Psoas muscle (tissue), 8 donors: ENCODE results near the gene FBXW8. TPM values are rescaled to one million over a fixed set of nuclear protein-coding genes. Genes with fewer than 3 reads are reported as not detected.

Experiments
- ATAC-seq, 4 donors: fragments of 200-7000 bp; cut with Tn5 transposase; one replicate each; pipeline ENCODE4 v1.9.1; 2020; ENCODE audit warnings: moderate library complexity in 3 of 4, mild to moderate bottlenecking in 2 of 4
- DNase-seq, 2 donors: peaks; one replicate each; pipeline ENCODE4 v3.0.0-alpha.2; 2020
- H3K27ac ChIP-seq: fragments of 200-600 bp; one replicate; pipeline ENCODE4 v1.8.0; 2022
- H3K27me3 ChIP-seq, 3 donors: fragments of 200-600 bp in 1 of 3; one replicate each; pipeline versions ENCODE4 v1.6.1 to v1.8.0; 2013 to 2022; ENCODE audit warnings: low read length in 2 of 3, mild to moderate bottlenecking in 2 of 3, moderate library complexity in 1 of 3; ENCODE audit not compliant: insufficient read depth in 3 of 3
- H3K36me3 ChIP-seq, 2 donors: fragments of 200-600 bp in 1 of 2; one replicate each; pipeline versions ENCODE4 v1.6.1 to v1.8.0; 2013 to 2022; ENCODE audit warnings: low read depth in 1 of 2, mild to moderate bottlenecking in 1 of 2, moderate library complexity in 1 of 2; ENCODE audit not compliant: insufficient read depth in 1 of 2
- H3K4me1 ChIP-seq: fragments of 200-600 bp; one replicate; pipeline ENCODE4 v1.8.0; 2022
- H3K4me3 ChIP-seq: fragments of 200-600 bp; one replicate; pipeline ENCODE4 v1.8.0; 2022; ENCODE audit warnings: mild to moderate bottlenecking
- H3K9me3 ChIP-seq: fragments of 200-600 bp; one replicate; pipeline ENCODE4 v1.8.0; 2022
- CTCF ChIP-seq: fragments of 200-600 bp; IDR thresholded peaks from one replicate; pipeline ENCODE4 v1.8.0; 2022; ENCODE audit warnings: antibody characterized with exemption
- WGBS, 3 donors: extraction: QIAGEN DNeasy Blood & Tissue Kit; methylation state at CpG; one replicate each; pipeline versions ENCODE4 v1.1.6 to v1.1.7; 2013; 5-methylcytosine and 5-hydroxymethylcytosine counted together
- intact Hi-C, 2 donors: fragments of 100-400 bp; cut with DNase I; formaldehyde crosslinking; loops; one replicate each; pipeline versions ENCODE4 v1.11.0 to v1.14.2; 2022
- polyA plus RNA-seq, 3 donors: library from polyadenylated mRNA; stranded (reverse); fragments of 200-250 nt; gene quantifications; one replicate each; pipeline ENCODE4 v1.2.3, GENCODE V29; 2013
- total RNA-seq, 4 donors: library from RNA; stranded (reverse); fragmentation: NEBNext Ultra II Directional in 2 of 4; extraction: Animal tissue kit (Norgen Biotek cat#: 25700) in 2 of 4; gene quantifications; one replicate each; pipeline versions ENCODE4 v1.2.1 to v1.2.4, GENCODE V29; 2021 to 2023
- donor health status: healthy with polysubstance abuse.
- donor health status: DM: no; HTN: no; CAD: no; lungs with moderate emphysema.
- donor health status: Bipolar disorder and iron deficiency.
- donor health status: healthy.
- donor health status: DM: yes; HTN: yes; CAD: no.
- donor health status: DM: no; HTN: no; CAD: no.
- donor health status: DM: no; HTN: no; CAD: no.
- donor health status: DM: yes; HTN: yes; CAD: no.

FBXW8 gene
- total and polyA plus RNA-seq, 7 donors, result 1.1 to 5.7 (median 3.0) TPM

DNA sequence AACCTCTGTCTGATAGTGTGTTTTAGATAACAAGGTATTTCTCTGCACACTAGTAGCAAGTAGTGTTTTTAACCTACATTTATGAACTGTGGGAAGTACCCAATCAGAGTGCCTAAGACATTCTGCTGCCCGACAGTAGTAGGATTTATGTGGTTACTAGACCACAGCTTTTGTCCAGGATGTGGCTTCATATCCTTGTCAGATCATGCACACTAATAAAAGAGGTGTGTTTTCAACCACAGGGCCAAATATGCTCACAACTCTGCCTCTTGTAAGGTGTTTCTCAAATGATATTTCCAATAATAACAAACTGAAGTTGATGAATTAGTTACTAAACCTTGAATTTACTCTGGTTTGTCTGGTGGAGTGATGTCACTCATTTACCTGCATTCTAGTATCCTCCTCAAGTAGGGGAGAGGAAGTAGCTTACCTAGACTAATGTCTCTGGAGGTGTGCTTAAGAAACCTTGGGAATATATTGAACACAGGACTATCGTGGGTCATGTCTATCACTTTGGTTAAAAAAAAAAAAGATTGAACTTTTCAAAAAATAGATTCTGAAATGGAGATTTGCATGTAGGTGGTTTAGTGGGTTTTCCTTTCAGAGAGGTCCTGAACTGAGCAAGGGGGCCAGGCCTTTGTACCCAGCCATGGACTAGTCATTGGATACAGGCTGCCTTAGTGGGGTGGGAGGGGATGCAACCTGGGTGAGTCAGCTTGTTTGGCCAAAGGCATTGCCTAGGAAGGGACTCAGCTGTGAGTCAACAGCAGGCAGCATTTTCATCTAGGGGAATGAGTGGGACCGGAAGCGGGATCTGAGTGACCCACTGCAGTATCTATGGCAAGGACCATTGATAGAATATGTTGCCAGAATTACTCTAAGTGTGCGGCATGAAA lies 14.1 kb downstream of the FBXW8 start:
- Histone ChIP-seq H3K27ac (no peak overlapping the region), H3K4me1 (no peaks in the 10 kb centered on the region), H3K9me3 (no peaks in the 10 kb centered on the region), H3K36me3 (peaks cover under 1 to 14% of the 10 kb centered on the region in 2 donors), H3K27me3 (no peaks in the 10 kb centered on the region), H3K4me3 (no peak overlapping the region)
- no peak for TF ChIP-seq CTCF
- DNase-seq, result peak in 1 of 2 donors; percentile 34
- ATAC-seq, result peak; percentile 47 to 79 (median 52)
- WGBS, 3 donors, result 75 to 83% (median 76%) methylated on average over 5 of the region's 5 CpGs
- intact Hi-C loops, result no loop called here

DNA sequence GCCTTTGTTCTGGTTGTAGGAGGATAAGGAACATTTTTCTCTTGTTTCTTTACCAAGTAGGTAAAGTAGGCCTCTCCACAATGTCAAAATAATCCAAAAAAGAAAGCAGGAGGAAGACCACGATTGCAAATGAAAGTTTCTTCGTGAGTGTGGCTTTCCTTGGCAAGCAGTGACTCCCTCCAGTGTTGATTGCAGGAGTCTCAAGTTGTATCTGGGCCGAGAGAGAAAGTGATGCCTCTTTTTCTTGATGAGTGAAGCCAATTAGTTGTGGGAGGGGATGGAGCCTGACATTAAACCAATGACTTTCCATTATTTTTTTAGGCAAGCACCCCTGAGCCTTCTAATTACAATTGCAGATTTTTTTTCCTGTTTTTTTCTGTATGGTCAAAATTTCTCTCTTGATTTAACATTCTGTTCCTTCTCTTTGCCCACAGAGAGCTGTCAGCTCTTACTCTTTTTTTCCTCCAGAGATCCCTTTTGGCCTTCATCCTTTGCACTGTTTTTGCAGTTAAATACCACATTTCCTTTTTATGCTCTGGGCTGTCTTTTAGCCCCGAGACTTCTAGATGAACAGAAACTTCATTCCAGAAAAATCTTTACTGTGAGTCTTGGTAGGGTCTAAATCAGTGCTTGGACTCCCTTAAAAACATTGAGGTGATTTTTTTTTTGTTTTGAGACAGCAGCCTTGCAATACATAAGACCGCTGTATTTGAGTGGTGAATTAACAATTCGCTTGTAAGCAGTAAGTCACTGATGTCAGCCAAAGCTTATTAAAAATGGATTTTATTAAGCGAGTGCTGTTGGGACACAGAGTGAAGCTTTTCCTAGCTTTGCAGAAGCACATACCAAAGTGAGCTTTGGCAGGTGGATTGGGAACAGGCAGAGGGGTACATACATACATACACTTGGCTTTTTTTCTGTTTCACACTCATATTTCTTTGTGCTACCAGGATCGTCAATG lies 15.8 kb downstream of the FBXW8 start:
- Histone ChIP-seq H3K4me3 (no peak overlapping the region), H3K4me1 (no peaks in the 10 kb centered on the region), H3K27ac (no peak overlapping the region), H3K9me3 (no peaks in the 10 kb centered on the region), H3K27me3 (no peaks in the 10 kb centered on the region), H3K36me3 (peaks cover 4 to 14% of the 10 kb centered on the region in 2 donors)
- no peak for DNase-seq
- 49 to 74% (median 52%) methylated on average over 8 of the region's 8 CpGs for WGBS, 3 donors
- ATAC-seq, result no peak
- intact Hi-C loops, result no loop called here
- no peak for TF ChIP-seq CTCF

DNA sequence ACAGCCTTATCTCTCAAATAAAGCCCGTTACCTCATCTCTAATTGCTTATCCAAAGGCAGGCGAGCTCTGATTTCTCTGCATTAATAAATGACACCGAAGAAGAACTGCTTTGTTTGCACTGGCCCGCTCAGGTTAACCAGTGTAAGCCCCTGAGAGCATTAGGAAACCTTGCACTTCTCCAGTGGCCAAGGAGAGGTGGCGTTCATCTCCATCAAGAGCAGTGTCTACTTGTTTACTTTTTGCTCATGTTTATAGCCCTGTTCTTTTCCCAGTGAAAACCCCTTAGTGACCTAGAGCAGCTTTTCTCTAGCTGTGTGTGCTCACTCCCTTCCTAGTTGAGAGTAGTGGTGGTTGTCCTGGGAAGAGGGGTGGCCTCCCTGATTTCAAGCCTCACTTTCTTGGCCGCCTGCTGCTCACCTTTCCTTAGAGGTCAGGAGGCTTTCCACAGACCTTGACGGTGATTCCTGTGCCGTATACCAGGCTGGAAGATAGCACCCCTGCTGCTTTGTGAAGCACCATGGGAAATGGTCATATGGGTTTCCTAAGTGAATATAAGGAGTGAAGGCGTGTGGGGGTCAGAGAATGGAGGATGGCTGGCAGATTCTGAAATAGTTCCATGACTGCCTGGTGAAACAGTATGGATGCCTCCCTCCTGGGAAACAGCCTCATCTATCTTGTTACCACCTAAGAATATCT lies 16.6 kb downstream of the FBXW8 start:
- Histone ChIP-seq H3K36me3 (peaks cover 4 to 18% of the 10 kb centered on the region in 2 donors), H3K27me3 (no peaks in the 10 kb centered on the region), H3K4me1 (no peaks in the 10 kb centered on the region), H3K9me3 (no peaks in the 10 kb centered on the region), H3K27ac (no peak overlapping the region), H3K4me3 (no peak overlapping the region)
- no peak for TF ChIP-seq CTCF
- 76 to 85% (median 78%) methylated on average over 9 of the region's 9 CpGs for WGBS, 3 donors
- DNase-seq, result no peak
- no peak for ATAC-seq
- intact Hi-C loops, result no loop called here

GRCh38 chr12:116928504-116928903 lies 17.8 kb downstream of the FBXW8 start:
- H3K27me3 ChIP-seq, result no peaks in the 10 kb centered on the region
- no peak overlapping the region for H3K27ac ChIP-seq
- H3K36me3 ChIP-seq, result peaks cover 4 to 18% of the 10 kb centered on the region in 2 donors
- intact Hi-C loops, result no loop called here
- WGBS, 3 donors, result 94 to 96% (median 94%) methylated on average over 5 of the region's 5 CpGs
- no peak for ATAC-seq
- H3K4me1 ChIP-seq, result peaks cover 8% of the 10 kb centered on the region
- DNase-seq, result no peak
- TF ChIP-seq CTCF, result no peak
- H3K9me3 ChIP-seq, result no peaks in the 10 kb centered on the region
- H3K4me3 ChIP-seq, result no peak overlapping the region
